CD1c-positive myeloid dendritic cell (primary cell): ENCODE results near the gene GIGYF2.
"Not testable (repeated sequence)": the region's sequence is repeated elsewhere in the genome, so short reads cannot be mapped to it uniquely, and the experiment has no call there.

ENCODE experiments used
- DNase-seq: peaks from one replicate; pipeline ENCODE4 v3.0.0-alpha.2; 2016; ENCODE audit errors: extremely low spot score

The GIGYF2 gene

DNA sequence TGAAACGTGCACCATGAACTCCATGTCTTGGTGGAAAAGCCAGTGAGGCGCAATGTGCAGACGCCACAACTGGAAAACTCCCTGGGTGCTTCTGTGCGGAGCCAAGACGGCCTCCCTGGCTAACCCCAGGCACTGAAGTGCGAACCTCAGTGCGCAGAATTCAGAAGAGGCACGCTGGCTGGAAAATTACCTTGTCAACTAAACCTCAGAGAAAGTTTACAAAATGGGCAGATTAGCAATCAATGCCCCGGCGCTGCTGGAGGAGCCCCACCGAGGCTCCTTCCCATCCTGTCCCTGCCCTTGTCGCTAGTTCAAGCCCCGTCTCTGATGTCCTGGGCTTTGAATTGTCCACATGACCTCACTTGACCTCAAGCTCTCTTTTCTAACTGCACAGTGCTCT, 195.1 kb downstream of the GIGYF2 start:
- no peak for DNase-seq

- no peak for DNase-seq
Measured at GRCh38 chr2:232892843-232893242, 195.7 kb downstream of the GIGYF2 start.

DNA sequence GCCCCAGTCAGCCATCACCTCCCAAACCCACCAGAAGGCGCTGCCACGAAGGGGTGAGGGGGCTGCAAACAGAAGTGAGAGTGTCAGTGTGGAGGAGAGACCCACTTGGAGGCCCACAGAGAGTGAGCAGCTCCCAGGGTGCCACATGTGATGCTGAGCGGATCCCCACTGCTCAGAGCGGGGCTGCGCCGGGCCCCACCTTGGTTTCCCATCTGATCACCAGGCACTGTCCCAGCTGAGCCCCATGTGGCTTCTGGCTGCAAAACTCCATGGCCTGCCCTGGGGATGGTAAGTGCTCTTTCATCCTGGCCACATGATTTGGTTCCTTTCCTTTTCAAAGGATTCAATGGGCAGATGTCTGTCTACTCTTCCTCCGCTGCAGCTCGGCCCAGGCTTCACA, 196.7 kb downstream of the GIGYF2 start:
- no peak for DNase-seq

DNA sequence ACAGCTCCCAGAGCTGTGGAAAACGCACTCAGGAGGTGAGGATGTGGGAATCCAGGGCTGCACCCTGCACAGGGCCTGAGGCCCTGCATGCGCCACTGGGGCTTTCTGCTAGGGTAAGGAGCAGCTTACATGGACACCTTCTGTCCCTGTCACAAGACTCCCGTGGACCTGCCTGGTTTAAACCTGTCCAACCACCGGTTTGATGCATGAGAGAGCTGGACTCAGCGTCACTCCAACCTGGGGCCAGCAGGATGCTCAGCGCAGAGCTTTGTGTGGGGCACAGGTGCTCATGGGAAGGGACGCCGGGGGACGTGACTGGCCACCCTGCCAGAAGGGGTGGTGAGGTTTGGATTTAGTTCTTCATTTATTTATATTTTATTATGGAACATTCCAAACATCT, 197.1 kb downstream of the GIGYF2 start:
- no peak for DNase-seq

DNA sequence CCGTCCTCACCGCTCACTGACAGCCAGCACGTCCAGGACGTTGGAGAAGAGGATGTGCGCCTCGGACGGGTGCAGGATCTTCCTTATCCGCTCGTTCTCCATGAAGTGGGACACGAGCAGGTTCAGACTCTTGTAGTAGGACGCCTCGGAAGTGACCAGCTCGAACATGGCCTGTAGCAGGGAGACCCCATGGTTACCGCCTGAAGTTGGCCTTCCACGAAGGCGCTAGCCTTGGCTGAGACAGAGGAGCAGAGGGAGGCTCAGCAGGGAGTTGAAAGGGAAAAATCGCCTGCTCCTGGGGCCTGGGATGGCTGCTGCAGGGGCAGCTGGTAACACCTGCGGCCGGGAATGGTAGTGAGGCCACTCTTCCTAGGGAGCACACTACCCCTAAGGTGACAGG, 197.6 kb downstream of the GIGYF2 start:
- no peak for DNase-seq

GRCh38 chr2:232896111-232896510, 199.0 kb downstream of the GIGYF2 start:
- no peak for DNase-seq

DNA sequence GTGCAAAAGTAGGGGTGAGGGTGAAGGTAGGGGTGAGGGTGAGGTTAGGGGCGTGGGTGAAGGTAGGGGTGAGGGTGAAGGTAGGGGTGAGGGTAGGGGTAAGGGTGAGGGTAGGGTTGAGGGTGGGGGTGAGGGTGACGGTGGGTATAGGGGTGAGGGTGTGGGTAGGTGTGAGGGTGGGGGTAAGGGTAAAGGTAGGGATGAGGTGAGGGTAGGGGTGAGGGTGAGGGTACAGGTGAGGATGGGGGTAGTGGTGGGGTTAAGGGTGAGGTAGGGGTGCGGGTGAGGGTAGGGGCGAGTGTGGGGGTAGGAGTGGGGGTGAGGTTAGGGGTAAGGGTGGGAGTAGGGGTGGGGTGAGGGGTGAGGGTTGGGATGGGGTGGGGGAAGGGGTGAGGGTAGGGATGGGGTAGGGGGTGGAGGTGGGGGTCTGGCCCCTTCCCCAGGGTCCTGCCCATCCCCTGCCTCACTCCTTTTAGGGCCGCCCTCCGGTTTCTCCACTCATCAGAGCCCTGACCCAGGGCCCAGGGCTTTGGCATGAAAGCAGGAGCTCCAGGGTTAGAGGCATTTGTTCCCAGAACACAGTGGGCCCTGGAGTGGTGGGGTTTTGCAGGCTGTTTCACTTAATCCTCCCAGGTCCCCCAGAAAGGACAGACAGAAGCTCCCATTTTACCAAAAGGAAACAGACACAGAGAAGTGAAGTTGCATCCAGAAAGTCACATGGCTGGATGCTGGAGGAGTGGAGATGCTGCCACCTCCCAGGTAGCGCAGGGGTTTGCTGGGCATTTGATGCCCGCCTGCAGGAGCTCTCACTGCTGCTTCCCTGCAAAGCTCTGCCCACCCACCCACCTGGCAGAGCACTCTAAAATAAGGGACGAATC, 199.8 kb downstream of the GIGYF2 start:
- DNase-seq = no peak

DNA sequence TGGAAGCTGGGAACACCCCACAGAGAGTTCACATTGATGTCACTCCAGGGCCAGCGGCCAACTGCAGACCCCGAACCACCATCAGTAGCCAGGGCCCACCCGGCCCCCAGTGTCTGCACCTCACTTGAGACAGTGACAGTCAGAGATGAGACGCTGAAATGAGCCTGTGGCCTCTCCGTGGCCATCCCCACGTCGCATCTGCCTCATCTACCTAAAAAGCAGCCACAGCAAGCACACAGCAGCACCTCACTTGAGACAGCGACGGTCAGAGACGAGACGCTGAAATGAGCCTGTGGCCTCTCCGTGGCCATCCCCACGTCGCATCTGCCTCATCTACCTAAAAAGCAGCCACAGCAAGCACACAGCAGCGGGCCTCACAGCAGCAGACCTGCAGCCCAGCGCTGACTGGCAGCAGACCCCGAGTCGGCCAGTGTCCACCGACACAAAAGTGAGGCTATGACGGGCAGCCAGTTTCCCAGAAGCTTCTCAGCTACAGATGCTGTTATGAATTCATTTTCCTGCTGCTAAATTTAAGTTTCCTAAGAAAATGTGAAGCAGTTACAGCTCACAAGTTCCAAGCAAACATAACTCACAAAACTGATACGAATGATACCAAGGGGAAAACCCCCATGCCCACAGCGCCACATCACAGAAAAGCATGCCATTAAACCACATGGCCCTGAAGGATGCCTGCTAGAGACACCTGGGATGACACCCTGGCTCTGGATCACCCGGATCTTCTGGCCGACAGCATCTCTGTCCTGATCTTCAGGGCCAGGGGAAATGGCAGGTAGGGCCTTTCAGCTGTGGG, 200.7 kb downstream of the GIGYF2 start:
- no peak for DNase-seq

DNA sequence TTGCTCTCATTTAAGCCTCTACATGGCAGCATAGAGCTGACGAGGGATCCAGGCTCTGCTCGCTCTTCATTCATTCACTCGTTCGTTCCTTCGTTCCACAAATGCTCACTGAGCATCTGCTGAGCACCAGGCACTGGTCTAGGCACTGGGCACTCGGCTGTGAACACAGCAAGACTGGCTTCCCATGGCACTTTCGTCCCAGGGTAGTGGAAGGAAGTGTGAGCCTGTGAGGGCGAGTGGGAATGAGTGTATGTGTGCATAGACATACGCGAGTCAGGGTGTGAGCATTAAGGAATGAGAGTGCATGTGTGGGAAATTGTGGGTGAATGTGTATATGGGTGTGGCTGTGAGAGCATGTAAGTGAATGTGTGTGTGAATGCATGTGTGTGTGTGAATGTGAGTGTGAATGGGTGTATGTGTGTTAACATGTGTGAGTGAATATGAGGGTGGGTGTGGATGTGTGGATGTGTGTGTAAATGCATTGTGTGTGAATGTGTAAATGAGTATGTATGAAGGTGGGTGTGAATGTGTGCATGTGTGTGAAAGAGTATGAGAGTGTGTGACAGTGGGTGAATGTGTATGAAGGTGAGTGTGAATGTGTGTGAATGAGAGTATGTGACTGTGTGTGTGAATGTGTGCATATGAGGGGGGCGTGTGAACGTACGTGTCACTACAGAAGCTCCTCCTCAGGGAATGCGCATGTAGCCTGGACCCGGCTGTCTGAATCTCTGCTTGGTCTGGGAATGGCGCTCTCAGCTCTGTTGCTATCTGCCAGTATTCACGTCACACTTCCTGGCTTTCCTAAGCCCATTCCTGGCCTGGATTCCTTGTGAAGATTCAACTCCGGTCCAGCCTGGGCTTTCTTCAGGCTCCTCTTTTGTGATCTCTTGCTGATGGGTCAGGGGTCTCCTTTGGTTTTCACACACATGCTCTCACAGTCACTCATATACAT, 201.7 kb downstream of the GIGYF2 start:
- no peak for DNase-seq

DNA sequence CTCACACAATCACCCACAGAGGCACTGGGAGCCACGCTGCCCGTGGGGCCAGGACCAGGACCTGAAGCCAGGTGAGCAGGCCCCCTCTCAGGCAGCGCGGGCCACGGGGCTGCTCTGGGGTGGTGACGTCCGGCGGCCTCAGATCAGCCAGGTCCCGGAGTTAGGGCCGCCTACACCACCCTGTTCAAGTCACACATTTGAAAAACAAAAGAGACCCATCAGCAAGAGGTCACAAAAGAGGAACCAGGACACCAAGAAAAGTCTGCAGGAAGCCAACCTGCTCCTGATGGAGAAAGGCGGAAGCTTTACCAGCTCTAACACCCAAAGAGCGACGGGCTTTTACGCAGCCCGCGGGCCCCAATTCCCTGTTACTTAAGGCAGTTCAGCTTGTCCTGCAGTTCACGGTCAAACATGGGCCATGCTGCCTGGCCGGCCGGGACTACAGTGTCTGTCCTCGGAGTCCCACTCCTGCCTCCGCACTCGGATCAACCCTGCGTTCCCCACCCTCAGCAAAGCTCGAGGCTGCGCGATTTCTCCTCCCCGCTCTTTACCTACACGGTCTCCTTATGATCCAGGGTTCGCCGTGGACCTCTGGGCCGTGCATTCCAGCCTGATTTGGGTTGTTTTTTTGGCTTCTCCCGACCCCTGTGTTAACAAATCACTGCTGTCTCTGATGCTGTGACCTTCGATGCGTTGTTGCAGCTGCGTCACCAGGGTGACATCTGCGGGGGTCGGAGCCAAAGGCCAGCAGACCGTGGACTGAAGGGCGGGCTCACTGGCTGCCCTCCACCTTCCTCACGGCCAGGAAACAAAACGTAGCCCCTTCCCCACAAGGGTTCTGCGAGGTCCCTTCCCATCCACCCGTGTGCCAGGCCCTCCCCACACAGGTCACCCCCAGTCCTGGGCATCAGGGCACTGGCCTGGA, 203.9 kb downstream of the GIGYF2 start:
- peak; percentile 56 for DNase-seq

GRCh38 chr2:232901736-232902578, 204.8 kb downstream of the GIGYF2 start:
- DNase-seq = peak; percentile 52

GRCh38 chr2:232903989-232904388, 206.9 kb downstream of the GIGYF2 start:
- DNase-seq = no peak

- DNase-seq = not testable (repeated sequence)
Measured at GRCh38 chr2:232906867-232907717, 210.0 kb downstream of the GIGYF2 start.

DNA sequence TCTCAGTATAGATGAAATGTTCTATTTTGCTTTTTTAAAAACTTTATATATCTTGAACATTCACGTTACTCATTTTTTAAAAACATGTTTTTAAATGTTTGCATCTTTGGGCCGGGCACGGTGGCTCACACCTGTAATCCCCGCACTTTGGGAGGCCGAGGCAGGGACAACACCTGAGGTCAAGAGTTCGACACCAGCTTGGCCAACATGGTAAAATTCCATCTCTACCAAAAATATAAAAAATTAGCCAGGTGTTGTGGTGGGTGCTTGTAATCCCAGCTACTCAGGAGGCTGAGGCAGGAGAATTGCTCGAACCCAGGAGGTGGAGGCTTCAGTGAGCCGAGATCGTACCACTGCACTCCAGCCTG, 210.6 kb downstream of the GIGYF2 start:
- not testable (repeated sequence) for DNase-seq

- no peak for DNase-seq
Measured at GRCh38 chr2:232908695-232909094, 211.6 kb downstream of the GIGYF2 start.
